Caco-2 (cell line): ENCODE data around the gene PLEKHA6. TPM values are rescaled to one million over a fixed set of nuclear protein-coding genes. Genes with fewer than 3 reads are reported as not detected.

Experiments used
- BruUV-seq: library from RNA; stranded (reverse); fragments of 400-500 nt; replicated peaks from 2 replicates; lab custom pipeline; 2021; lab: Mats Ljungman, UMichigan
- CTCF ChIA-PET: fragments of 300-600 bp; sonication (Branson Sonifier 250); formaldehyde crosslinking; loops from one replicate; lab custom pipeline; 2022; ENCODE audit warnings: antibody characterized with exemption; lab: Charles Lee
- POLR2A ChIA-PET: fragments of 300-600 bp; sonication (Branson Sonifier 250); formaldehyde crosslinking; loops from one replicate; lab custom pipeline; 2022; ENCODE audit warnings: antibody characterized with exemption; lab: Charles Lee
- DNase-seq, 2 experiments: peaks; one replicate each; pipeline versions ENCODE4 v3.0.0 to v3.0.0-alpha.2; 2020 to 2022
- H3K27me3 ChIP-seq: replicated peaks from 2 replicates; pipeline ENCODE4 v1.6.0; 2011; ENCODE audit warnings: low read length; ENCODE audit not compliant: control insufficient read depth, insufficient read depth
- H3K36me3 ChIP-seq: 2 replicates; pipeline ENCODE4 v1.5.1; 2011; ENCODE audit warnings: low read length; ENCODE audit not compliant: control insufficient read depth, insufficient read depth
- H3K4me1 ChIP-seq: fragments of 250-450 bp; sonication (Bioruptor Pico); 2 replicates; pipeline ENCODE4 v1.5.1; 2020; ENCODE audit warnings: mild to moderate bottlenecking
- H3K4me3 ChIP-seq: 2 replicates; pipeline ENCODE4 v1.5.1; 2011; ENCODE audit warnings: low read depth, mild to moderate bottlenecking, control low read depth, low read length
- H3K9me3 ChIP-seq: fragments of 250-450 bp; sonication (Bioruptor Pico); 2 replicates; pipeline ENCODE4 v1.5.1; 2020; ENCODE audit warnings: mild to moderate bottlenecking, moderate library complexity
- H3K27ac Mint-ChIP-seq: one replicate; pipeline ENCODE4 v1.8.0; 2022; ENCODE audit warnings: mixed read lengths; ENCODE audit not compliant: unreplicated experiment
- H3K27me3 Mint-ChIP-seq: one replicate; pipeline ENCODE4 v1.8.0; 2022; ENCODE audit warnings: mixed read lengths; ENCODE audit not compliant: insufficient read depth, unreplicated experiment
- H3K36me3 Mint-ChIP-seq: one replicate; pipeline ENCODE4 v1.8.0; 2022; ENCODE audit warnings: mild to moderate bottlenecking, mixed read lengths; ENCODE audit not compliant: insufficient read depth, unreplicated experiment
- H3K4me1 Mint-ChIP-seq: one replicate; pipeline ENCODE4 v1.8.0; 2022; ENCODE audit warnings: low read depth, mixed read lengths; ENCODE audit not compliant: unreplicated experiment
- H3K4me3 Mint-ChIP-seq: one replicate; pipeline ENCODE4 v1.8.0; 2022; ENCODE audit warnings: mild to moderate bottlenecking, moderate library complexity, mixed read lengths; ENCODE audit not compliant: unreplicated experiment
- H3K9me3 Mint-ChIP-seq: one replicate; pipeline ENCODE4 v1.8.0; 2022; ENCODE audit warnings: mixed read lengths; ENCODE audit not compliant: unreplicated experiment
- CTCF ChIP-seq, 2 experiments: fragments of 200-600 bp in 1 of 2; IDR thresholded peaks; 1 replicate in 1 of 2; 2 replicates in 1 of 2; pipeline versions ENCODE4 v1.5.1 to v1.8.0; 2011 to 2022; ENCODE audit warnings: antibody characterized with exemption in 1 of 2, control low read depth in 1 of 2, inconsistent platforms in 1 of 2, low read depth in 1 of 2, low read length in 1 of 2, mild to moderate bottlenecking in 1 of 2, moderate library complexity in 1 of 2; ENCODE audit not compliant: insufficient read depth in 1 of 2, severe bottlenecking in 1 of 2, unreplicated experiment in 1 of 2
- intact Hi-C: fragments of 100-400 bp; cut with micrococcal nuclease; formaldehyde crosslinking; loops from one replicate; pipeline ENCODE4 v1.10.0; 2022; ENCODE audit not compliant: unreplicated experiment
- total RNA-seq: library from RNA; stranded (reverse); gene quantifications from 2 replicates; pipeline ENCODE4 v1.2.3, GENCODE V29; 2022

Gene PLEKHA6
- total RNA-seq, 1 experiment from 2014 or later: 18.8 TPM

- Mint-ChIP-seq H3K9me3 (no peaks in the 10 kb centered on the region), H3K4me1 (peaks cover 14% of the 10 kb centered on the region), H3K27me3 (no peaks in the 10 kb centered on the region), H3K36me3 (peaks cover 18% of the 10 kb centered on the region), H3K27ac (peak overlapping the region; percentile 72), H3K4me3 (peak overlapping the region; percentile 48)
- intact Hi-C loops: loop anchor here (1.0 to 2.0 kb wide), 2 partner anchors 8 to 20 kb away; no protein-coding TSS in a partner anchor
- H3K4me1 ChIP-seq: peaks cover 20% of the 10 kb centered on the region
- BruUV-seq: no TSS peak
- CTCF ChIA-PET: no interaction called here
- peak; percentile 79 to 83 for DNase-seq
- no peaks in the 10 kb centered on the region for H3K27me3 ChIP-seq
- peaks cover 8% of the 10 kb centered on the region for H3K36me3 ChIP-seq
- no peak for TF ChIP-seq CTCF (IDR thresholded peaks at IDR 0.05; ENCODE audit: insufficient read depth in 1 of 2, low read depth in 1 of 2, low read length in 1 of 2, severe bottlenecking in 1 of 2, unreplicated experiment in 1 of 2)
- POLR2A ChIA-PET: no interaction called here
- no peaks in the 10 kb centered on the region for H3K9me3 ChIP-seq
- no peak overlapping the region for H3K4me3 ChIP-seq
Measured at GRCh38 chr1:204266504-204267034, 93.2 kb downstream of the PLEKHA6 start.

- ChIA-PET POLR2A (no interaction called here), CTCF (interaction anchor here (0.6 to 1.3 kb wide), 2 partner anchors 133 to 749 kb away, joined by 3 to 5 read pairs; no protein-coding TSS in a partner anchor)
- Mint-ChIP-seq H3K36me3 (peaks cover 18% of the 10 kb centered on the region), H3K4me1 (peaks cover 14% of the 10 kb centered on the region), H3K4me3 (no peak overlapping the region), H3K9me3 (no peaks in the 10 kb centered on the region), H3K27me3 (no peaks in the 10 kb centered on the region), H3K27ac (no peak overlapping the region)
- H3K4me3 ChIP-seq: no peak overlapping the region
- H3K27me3 ChIP-seq: no peaks in the 10 kb centered on the region
- intact Hi-C loops: loop anchor here (1.0 to 2.0 kb wide), 2 partner anchors 7 to 21 kb away; no protein-coding TSS in a partner anchor
- no peak for DNase-seq
- TF ChIP-seq CTCF (IDR thresholded peaks at IDR 0.05; ENCODE audit: insufficient read depth in 1 of 2, low read depth in 1 of 2, low read length in 1 of 2, severe bottlenecking in 1 of 2, unreplicated experiment in 1 of 2): no peak
- H3K36me3 ChIP-seq: peaks cover 7% of the 10 kb centered on the region
- H3K9me3 ChIP-seq: no peaks in the 10 kb centered on the region
- no TSS peak for BruUV-seq
- H3K4me1 ChIP-seq: peaks cover 20% of the 10 kb centered on the region
Measured at GRCh38 chr1:204265665-204266064, 94.1 kb downstream of the PLEKHA6 start.

- peaks cover 21% of the 10 kb centered on the region for H3K36me3 Mint-ChIP-seq
- no TSS peak for BruUV-seq
- intact Hi-C loops: no loop called here
Measured at GRCh38 chr1:204264805-204265204, 94.9 kb downstream of the PLEKHA6 start.

More at GRCh38 chr1:204264805-204265204, 94.9 kb downstream of the PLEKHA6 start:
- ChIA-PET CTCF (interaction anchor here (1.3 kb wide), 1 partner anchor 134 kb away, joined by 5 read pairs; no protein-coding TSS in a partner anchor), POLR2A (no interaction called here)
- Mint-ChIP-seq H3K4me1 (peaks cover 14% of the 10 kb centered on the region), H3K4me3 (no peak overlapping the region), H3K9me3 (no peaks in the 10 kb centered on the region), H3K27me3 (no peaks in the 10 kb centered on the region), H3K27ac (no peak overlapping the region)
- Histone ChIP-seq H3K4me1 (peaks cover 20% of the 10 kb centered on the region), H3K4me3 (no peak overlapping the region), H3K36me3 (peaks cover 7% of the 10 kb centered on the region), H3K27me3 (no peaks in the 10 kb centered on the region), H3K9me3 (no peaks in the 10 kb centered on the region)
- no peak for DNase-seq
- TF ChIP-seq CTCF (IDR thresholded peaks at IDR 0.05; ENCODE audit: insufficient read depth in 1 of 2, low read depth in 1 of 2, low read length in 1 of 2, severe bottlenecking in 1 of 2, unreplicated experiment in 1 of 2): no peak
